Neural cell (in vitro differentiated cells): ENCODE data around the gene TTC1.

Experiments used
- POLR2AphosphoS5 ChIP-seq: IDR thresholded peaks from 2 replicates; pipeline ENCODE4 v1.6.1; 2012
- REST ChIP-seq: IDR thresholded peaks from 2 replicates; pipeline ENCODE4 v1.6.1; 2012; ENCODE audit warnings: borderline replicate concordance
- TF ChIP-seq, protein P1 (sequence below): fragments of 450-650 bp; IDR thresholded peaks from 2 replicates; pipeline ENCODE4 v1.5.1; 2014; ENCODE audit warnings: antibody characterized with exemption, mild to moderate bottlenecking, moderate library complexity; ENCODE audit not compliant: poor library complexity, severe bottlenecking

GRCh38 chr5:160040471-160040835 lies 31.5 kb downstream of the TTC1 start:
- TF ChIP-seq REST, result no peak
- TF ChIP-seq, protein P1, sequence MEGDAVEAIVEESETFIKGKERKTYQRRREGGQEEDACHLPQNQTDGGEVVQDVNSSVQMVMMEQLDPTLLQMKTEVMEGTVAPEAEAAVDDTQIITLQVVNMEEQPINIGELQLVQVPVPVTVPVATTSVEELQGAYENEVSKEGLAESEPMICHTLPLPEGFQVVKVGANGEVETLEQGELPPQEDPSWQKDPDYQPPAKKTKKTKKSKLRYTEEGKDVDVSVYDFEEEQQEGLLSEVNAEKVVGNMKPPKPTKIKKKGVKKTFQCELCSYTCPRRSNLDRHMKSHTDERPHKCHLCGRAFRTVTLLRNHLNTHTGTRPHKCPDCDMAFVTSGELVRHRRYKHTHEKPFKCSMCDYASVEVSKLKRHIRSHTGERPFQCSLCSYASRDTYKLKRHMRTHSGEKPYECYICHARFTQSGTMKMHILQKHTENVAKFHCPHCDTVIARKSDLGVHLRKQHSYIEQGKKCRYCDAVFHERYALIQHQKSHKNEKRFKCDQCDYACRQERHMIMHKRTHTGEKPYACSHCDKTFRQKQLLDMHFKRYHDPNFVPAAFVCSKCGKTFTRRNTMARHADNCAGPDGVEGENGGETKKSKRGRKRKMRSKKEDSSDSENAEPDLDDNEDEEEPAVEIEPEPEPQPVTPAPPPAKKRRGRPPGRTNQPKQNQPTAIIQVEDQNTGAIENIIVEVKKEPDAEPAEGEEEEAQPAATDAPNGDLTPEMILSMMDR, result no peak
- no peak for TF ChIP-seq POLR2AphosphoS5
